HepG2 (cell line): ENCODE measurements around the gene RGS6. TPM values are rescaled to one million over a fixed set of nuclear protein-coding genes. Genes with fewer than 3 reads are reported as not detected.

Experiments
- ATAC-seq: fragments of 200-7000 bp; cut with Tn5 transposase; 3 replicates; pipeline ENCODE4 v1.9.1; 2020; ENCODE audit warnings: mild to moderate bottlenecking, moderate library complexity
- BruUV-seq: library from RNA; stranded (reverse); fragments of 400-500 nt; replicated peaks from 2 replicates; lab custom pipeline; 2021; lab: Mats Ljungman, UMichigan
- CTCF ChIA-PET: fragments of 300-600 bp; formaldehyde crosslinking; extraction: SDS; loops from one replicate; lab custom pipeline; 2021; ENCODE audit warnings: low total read pairs, inconsistent platforms, low intra/inter-chr PET ratio; lab: Yijun Ruan, JAX
- POLR2A ChIA-PET: fragments of 350-600 bp; sonication (Branson Sonifier 250); formaldehyde crosslinking; loops from one replicate; lab custom pipeline; 2020; ENCODE audit warnings: antibody characterized with exemption, inconsistent platforms; lab: Yijun Ruan, JAX
- DNase-seq: peaks from one replicate; pipeline ENCODE4 v3.0.0-alpha.2; 2015; ENCODE audit warnings: low spot score
- FAIRE-seq: peaks from 3 replicates; lab custom pipeline; 2011; peaks lifted over from hg19 to GRCh38; lab: Jason Lieb, UNC
- H2AFZ ChIP-seq: one replicate; pipeline ENCODE4 v1.6.1; 2011; ENCODE audit warnings: low read length, inconsistent platforms
- H3K27ac ChIP-seq: fragments of 300-600 bp; 3 replicates; pipeline ENCODE4 v1.8.0; 2011; ENCODE audit warnings: mixed run types, mild to moderate bottlenecking, mixed read lengths, low read length, inconsistent platforms; ENCODE audit not compliant: insufficient read depth; ENCODE audit errors: extremely low read length
- H3K27me3 ChIP-seq, 2 experiments: fragments of 200-600 bp in 1 of 2; 2 replicates in 1 of 2; 3 replicates in 1 of 2; pipeline versions ENCODE4 v1.6.0 to v1.8.0; 2011; ENCODE audit warnings: low read length in 2 of 2, mild to moderate bottlenecking in 2 of 2, moderate library complexity in 2 of 2, inconsistent platforms in 1 of 2; ENCODE audit not compliant: insufficient read depth in 2 of 2, control insufficient read depth in 1 of 2
- H3K36me3 ChIP-seq, 2 experiments: fragments of 200-600 bp in 1 of 2; replicated peaks in 1 of 2; 2 replicates in 1 of 2; 3 replicates in 1 of 2; pipeline versions ENCODE4 v1.5.1 to v1.8.0; 2011; ENCODE audit warnings: low read length in 2 of 2, inconsistent platforms in 1 of 2; ENCODE audit not compliant: insufficient read depth in 2 of 2, control insufficient read depth in 1 of 2
- H3K4me1 ChIP-seq: 2 replicates; pipeline ENCODE4 v1.5.1; 2012; ENCODE audit warnings: low read length, inconsistent platforms; ENCODE audit not compliant: insufficient read depth
- H3K4me2 ChIP-seq: 2 replicates; pipeline ENCODE4 v1.6.0; 2011; ENCODE audit warnings: low read depth, low read length, inconsistent platforms
- H3K4me3 ChIP-seq, 3 experiments: fragments of 200-600 bp in 1 of 3; sonication (generic), shearing (Covaris generic) in 1 of 3; replicated peaks in 1 of 3; 2 replicates each; pipeline ENCODE4 v1.5.1; 2011 to 2016; ENCODE audit warnings: low read length in 3 of 3, inconsistent platforms in 2 of 3, low read depth in 2 of 3, mild to moderate bottlenecking in 2 of 3, control low read depth in 1 of 3, mixed read lengths in 1 of 3; ENCODE audit not compliant: insufficient read depth in 1 of 3
- H3K79me2 ChIP-seq: one replicate; pipeline ENCODE4 v1.6.1; 2011; ENCODE audit warnings: low read length, inconsistent platforms; ENCODE audit not compliant: insufficient read depth
- H3K9ac ChIP-seq: 2 replicates; pipeline ENCODE4 v1.6.0; 2011; ENCODE audit warnings: mild to moderate bottlenecking, low read depth, low read length, inconsistent platforms; ENCODE audit not compliant: insufficient read depth
- H3K9me3 ChIP-seq: 2 replicates; pipeline ENCODE4 v1.5.1; 2012; ENCODE audit warnings: mild to moderate bottlenecking, low read length
- H4K20me1 ChIP-seq: 2 replicates; pipeline ENCODE4 v1.6.0; 2011; ENCODE audit warnings: inconsistent platforms, mild to moderate bottlenecking, low read length, moderate library complexity; ENCODE audit not compliant: insufficient read depth
- DPF2 ChIP-seq: sonication (generic); formaldehyde crosslinking; IDR thresholded peaks from 2 replicates; pipeline ENCODE4 v1.4.0; 2020; ENCODE audit warnings: mild to moderate bottlenecking, low read depth, missing genetic modification reagents, borderline replicate concordance
- E2F2 ChIP-seq: sonication (generic); formaldehyde crosslinking; IDR thresholded peaks from 2 replicates; pipeline ENCODE4 v1.4.0; 2020; ENCODE audit warnings: missing genetic modification reagents, borderline replicate concordance
- HINFP ChIP-seq: sonication (generic); formaldehyde crosslinking; IDR thresholded peaks from 2 replicates; pipeline ENCODE4 v1.4.0; 2020; ENCODE audit warnings: low read depth, mild to moderate bottlenecking, missing genetic modification reagents
- IRX3 ChIP-seq: sonication (generic); formaldehyde crosslinking; IDR thresholded peaks from 2 replicates; pipeline ENCODE4 v1.8.1; 2023; ENCODE audit warnings: mild to moderate bottlenecking, low read depth, missing genetic modification reagents, borderline replicate concordance
- ISL2 ChIP-seq: sonication (generic); formaldehyde crosslinking; IDR thresholded peaks from 2 replicates; pipeline ENCODE4 v1.5.0; 2020; ENCODE audit warnings: missing genetic modification reagents
- NFYC ChIP-seq: IDR thresholded peaks from 2 replicates; pipeline ENCODE4 v1.6.1; 2016; ENCODE audit warnings: missing genetic modification reagents, missing compliant biosample characterization
- PBX2 ChIP-seq: IDR thresholded peaks from 2 replicates; pipeline ENCODE4 v1.6.1; 2016; ENCODE audit warnings: control low read depth
- TAF15 ChIP-seq: fragments of 200-400 bp; formaldehyde crosslinking; IDR thresholded peaks from one replicate; pipeline ENCODE4 v1.6.1; 2018; ENCODE audit warnings: mild to moderate bottlenecking, low read depth, low read length; ENCODE audit not compliant: poor library complexity, severe bottlenecking
- TFAP4 ChIP-seq: sonication (generic); IDR thresholded peaks from 2 replicates; pipeline ENCODE4 v1.6.1; 2016; ENCODE audit warnings: low read depth, borderline replicate concordance
- TIGD3 ChIP-seq: sonication (generic); formaldehyde crosslinking; IDR thresholded peaks from 2 replicates; pipeline ENCODE4 v1.5.1; 2020; ENCODE audit warnings: mild to moderate bottlenecking, missing genetic modification reagents, borderline replicate concordance
- TRIM24 ChIP-seq: sonication (generic); formaldehyde crosslinking; IDR thresholded peaks from 2 replicates; pipeline ENCODE4 v1.8.0; 2022; ENCODE audit warnings: mild to moderate bottlenecking, missing genetic modification reagents
- USF2 ChIP-seq, 2 experiments: sonication (generic) in 1 of 2; formaldehyde crosslinking in 1 of 2; IDR thresholded peaks; 2 replicates each; pipeline versions ENCODE4 v1.5.1 to v1.6.1; 2011 to 2020; ENCODE audit warnings: borderline replicate concordance in 1 of 2, low read depth in 1 of 2, low read length in 1 of 2, mild to moderate bottlenecking in 1 of 2, missing genetic modification reagents in 1 of 2, moderate library complexity in 1 of 2
- ZFP62 ChIP-seq: sonication (generic); formaldehyde crosslinking; IDR thresholded peaks from 2 replicates; pipeline ENCODE4 v1.4.0; 2020; ENCODE audit warnings: missing genetic modification reagents
- ZNF570 ChIP-seq: sonication (generic); formaldehyde crosslinking; IDR thresholded peaks from 2 replicates; pipeline ENCODE4 v1.4.0; 2020; ENCODE audit warnings: mild to moderate bottlenecking, missing genetic modification reagents, borderline replicate concordance
- ZNF782 ChIP-seq: sonication (generic); formaldehyde crosslinking; IDR thresholded peaks from 2 replicates; pipeline ENCODE4 v1.4.0; 2020; ENCODE audit warnings: missing genetic modification reagents, mild to moderate bottlenecking, borderline replicate concordance
- WGBS: methylation state at CpG from one replicate; pipeline ENCODE4 v1.1.6; 2017; ENCODE audit warnings: low lambda C conversion rate; 5-methylcytosine and 5-hydroxymethylcytosine counted together
- in situ Hi-C: cut with HindIII; loops from 2 replicates; pipeline ENCODE4 v1.10.0; 2017; ENCODE audit warnings: low pct_unique_long_range_greater_than_20kb; ENCODE audit not compliant: extremely low pct_ligation_motif_present
- intact Hi-C: fragments of 100-400 bp; cut with micrococcal nuclease; formaldehyde crosslinking; loops from one replicate; pipeline ENCODE4 v1.10.0; 2022; ENCODE audit not compliant: unreplicated experiment
- polyA plus RNA-seq, 8 experiments: library from polyadenylated mRNA; depleted of rRNA in 3 of 8; stranded (reverse) in 7 of 8; unstranded in 1 of 8; fragments of >200 nt; fragmentation: Illumina TruSeq in 4 of 8; extraction: Trizol in 4 of 8; gene quantifications; 2 replicates each; pipeline versions ENCODE4 v1.2.1 to v1.2.3, GENCODE V29; 2011 to 2016; ENCODE audit warnings: low read depth in 4 of 8, missing spikeins in 1 of 8, mixed read lengths in 1 of 8; ENCODE audit not compliant: insufficient read depth in 1 of 8
- total RNA-seq, 5 experiments: library from RNA; depleted of rRNA; stranded (reverse); fragments of >200 nt; fragmentation: Illumina TruSeq; extraction: Trizol; gene quantifications; 2 replicates each; pipeline ENCODE4 v1.2.3, GENCODE V29; 2016; ENCODE audit warnings: low read depth in 1 of 5

RGS6 gene
- total and polyA plus RNA-seq, 2 of the 13 experiments (the other 11 are each of a cell fraction or from before 2014, with no cell fraction given) = not detected

GRCh38 chr14:72315714-72316113, 383.5 kb downstream of the RGS6 start:
- Histone ChIP-seq H3K27ac (no peak overlapping the region), H3K27me3 (no peaks in the 10 kb centered on the region), H4K20me1 (no peaks in the 10 kb centered on the region), H3K4me3 (no peak overlapping the region), H2AFZ (no peak overlapping the region), H3K4me2 (no peak overlapping the region), H3K9ac (no peak overlapping the region), H3K79me2 (no peaks in the 10 kb centered on the region), H3K4me1 (no peaks in the 10 kb centered on the region), H3K9me3 (no peaks in the 10 kb centered on the region), H3K36me3 (no peaks in the 10 kb centered on the region)
- no TSS peak for BruUV-seq
- CTCF ChIA-PET = no interaction called here
- no peak for FAIRE-seq
- ATAC-seq = no peak
- POLR2A ChIA-PET = no interaction called here
- DNase-seq = no peak
- intact Hi-C loops (no loop called here), in situ Hi-C loops (no loop called here)
- WGBS = 0% methylated on average over 1 of the region's 1 CpG
- no peak for TF ChIP-seq USF2 (IDR thresholded peaks at IDR 0.05; ENCODE audit: low read depth, low read length)
- TF ChIP-seq USF2 (CRISPR knock-in tag; IDR thresholded peaks at IDR 0.05; ENCODE audit: borderline replicate concordance) = no peak
- no peak for TF ChIP-seq ZNF782
- TF ChIP-seq TAF15 = no peak
- no peak for TF ChIP-seq ISL2 (CRISPR knock-in tag)
- TF ChIP-seq TIGD3 (CRISPR knock-in tag) = no peak
- TF ChIP-seq ZNF570 (CRISPR knock-in tag) = no peak
- TF ChIP-seq IRX3 (CRISPR knock-in tag) = no peak
- no peak for TF ChIP-seq PBX2
- TF ChIP-seq DPF2 (CRISPR knock-in tag) = no peak
- no peak for TF ChIP-seq ZFP62 (CRISPR knock-in tag)
- no peak for TF ChIP-seq TFAP4
- TF ChIP-seq NFYC = no peak
- TF ChIP-seq E2F2 (CRISPR knock-in tag) = no peak
- TF ChIP-seq HINFP (CRISPR knock-in tag) = no peak
- no peak for TF ChIP-seq TRIM24 (CRISPR knock-in tag)
